Stromal cell of bone marrow (primary cell): Measurements from ENCODE around the gene EPM2AIP1.
"Not testable (repeated sequence)": the region's sequence is repeated elsewhere in the genome, so short reads cannot be mapped to it uniquely, and the experiment has no call there.

Experiments used
- DNase-seq: peaks from one replicate; pipeline ENCODE4 v3.0.0-alpha.2; 2012; ENCODE audit warnings: low read depth

Gene EPM2AIP1

DNA sequence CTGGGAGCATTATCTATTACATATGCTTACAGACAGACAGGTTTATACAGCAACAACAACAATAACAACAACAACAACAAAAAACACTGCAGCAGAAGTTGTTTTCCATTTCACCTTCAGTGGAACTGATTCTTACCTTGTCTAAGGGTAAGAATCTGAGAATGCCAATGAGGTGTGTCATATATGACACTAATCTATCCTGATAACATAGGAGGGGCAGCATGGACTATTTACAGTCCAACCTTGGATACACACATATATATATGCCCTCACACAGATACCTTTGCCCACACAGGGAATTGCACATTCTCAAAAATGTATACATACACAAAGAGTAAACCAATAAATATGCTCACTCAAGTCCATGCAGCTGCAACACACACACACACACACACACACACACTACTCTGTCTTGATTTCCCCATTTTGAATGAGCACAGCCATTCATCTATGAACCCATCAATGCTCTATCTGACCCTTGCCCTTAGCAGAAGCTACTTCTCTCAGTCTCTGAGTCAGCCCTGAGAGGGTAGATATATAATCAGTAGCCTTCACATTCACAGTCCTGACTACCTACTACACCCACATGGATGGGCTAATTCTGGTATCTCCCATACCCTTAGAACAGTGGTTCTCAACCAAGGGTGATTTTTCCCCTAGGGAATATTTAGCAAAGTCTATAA is 38.3 kb downstream of the EPM2AIP1 start:
- no peak for DNase-seq

- not testable (repeated sequence) for DNase-seq
Observed at GRCh38 chr3:36947814-36948213, 45.1 kb downstream of the EPM2AIP1 start.

DNA sequence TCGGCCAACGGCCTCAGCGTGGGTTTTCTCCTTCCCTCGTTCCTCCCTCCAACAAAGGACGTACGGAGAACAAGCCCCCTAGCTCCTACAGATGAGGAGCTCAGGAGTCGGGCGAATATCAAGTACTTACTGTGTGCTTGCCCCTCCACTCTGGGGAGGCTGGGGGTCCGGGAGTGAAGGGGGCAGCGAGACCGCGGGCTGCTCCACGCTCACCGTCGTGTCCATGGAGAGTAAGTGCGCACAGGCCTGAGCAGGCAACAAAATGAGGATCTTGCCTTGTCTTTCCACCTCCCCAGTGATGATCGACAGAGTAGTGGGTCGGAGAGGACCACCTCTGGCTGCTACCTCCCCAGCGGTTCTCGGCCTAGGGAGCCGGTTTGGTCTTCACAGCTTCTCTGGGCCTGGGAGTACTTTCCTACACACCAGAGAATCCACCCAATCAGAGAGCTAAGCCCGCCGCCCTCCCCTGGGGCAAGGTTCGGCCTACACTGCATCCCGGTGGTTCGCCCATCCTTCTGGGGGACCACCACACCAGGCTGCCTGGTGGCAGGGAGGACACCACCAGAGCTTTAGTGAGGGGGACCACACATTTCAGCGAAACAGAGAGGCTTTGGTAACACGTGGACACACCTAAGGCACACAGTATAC is 47.5 kb downstream of the EPM2AIP1 start:
- no peak for DNase-seq

GRCh38 chr3:36944641-36945270 is 48.2 kb downstream of the EPM2AIP1 start, which contains the start of gene TRANK1:
TSS of gene TRANK1 (minus strand) at chr3:36945054. CDS start at chr3:36944809, 245 bp downstream.
- peak; percentile 54 for DNase-seq

GRCh38 chr3:36944012-36944640 is 48.8 kb downstream of the EPM2AIP1 start:
- peak; percentile 47 for DNase-seq

DNA sequence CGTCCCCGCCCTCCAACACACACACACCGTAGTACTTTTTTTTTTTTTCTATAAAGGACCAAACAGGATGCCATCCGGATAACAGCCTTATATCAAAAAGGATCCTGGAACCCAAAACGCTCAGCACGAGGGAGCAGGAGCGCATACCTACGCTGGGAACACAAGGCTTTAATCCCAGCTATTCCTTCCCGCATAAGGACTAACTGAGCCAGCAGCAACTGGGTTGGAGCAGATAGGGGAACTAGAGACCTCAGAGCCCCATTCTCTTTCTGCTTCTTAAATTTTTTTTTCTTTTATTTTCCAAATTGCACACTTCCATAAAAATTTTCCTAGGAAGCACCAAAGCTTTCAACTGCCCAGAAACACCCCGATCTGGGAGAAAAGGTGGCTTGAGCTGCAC is 49.3 kb downstream of the EPM2AIP1 start:
- no peak for DNase-seq

DNA sequence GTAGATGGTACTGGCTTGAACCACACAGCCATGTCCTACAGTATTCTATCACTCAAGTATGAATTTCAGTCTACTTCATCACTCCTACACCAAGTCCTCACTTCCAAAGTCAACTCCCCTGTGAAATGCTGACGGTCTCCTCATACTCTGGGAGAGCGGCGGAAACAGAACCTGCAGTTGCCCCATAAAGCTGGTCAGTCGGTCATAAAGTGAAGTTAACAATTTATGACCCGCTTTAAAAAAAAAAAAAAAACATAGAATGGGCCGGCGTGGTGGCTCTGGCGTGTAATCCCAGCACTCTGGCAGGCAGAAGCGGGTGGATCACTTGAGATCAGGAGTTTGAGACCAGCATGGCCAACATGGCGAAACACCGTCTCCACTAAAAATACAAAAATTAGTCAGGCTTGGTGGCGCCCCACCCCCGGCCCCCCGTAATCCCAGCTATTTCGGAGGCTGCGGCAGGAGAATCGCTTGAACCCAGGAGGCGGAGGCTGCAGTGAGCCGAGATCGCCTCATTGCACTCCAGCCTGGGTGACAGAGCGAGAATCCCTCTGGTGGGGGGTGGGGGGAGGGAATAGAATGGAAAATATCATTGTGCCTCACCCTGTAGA is 50.2 kb downstream of the EPM2AIP1 start:
- no peak for DNase-seq

GRCh38 chr3:36941658-36942057 is 51.3 kb downstream of the EPM2AIP1 start:
- no peak for DNase-seq

GRCh38 chr3:36941162-36941561 is 51.8 kb downstream of the EPM2AIP1 start:
- DNase-seq, result no peak

DNA sequence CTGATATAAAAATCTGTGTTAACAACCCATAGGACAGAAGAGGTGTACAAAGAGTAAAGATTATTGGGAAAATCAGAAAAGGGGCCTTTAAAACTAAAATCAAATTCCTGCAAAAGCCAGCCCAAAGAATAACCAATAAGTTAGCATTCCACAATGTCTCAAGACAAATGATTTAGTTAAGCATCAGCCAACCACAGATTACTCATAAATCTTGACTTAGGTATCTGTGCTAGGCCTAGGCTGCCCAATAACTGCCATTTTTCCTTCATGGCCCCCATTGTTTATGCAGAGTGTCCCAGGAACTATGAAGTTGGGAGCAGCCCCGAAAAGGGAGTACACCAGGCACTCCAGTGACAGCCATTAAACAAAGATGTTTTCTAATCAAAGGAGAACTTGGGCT is 55.4 kb downstream of the EPM2AIP1 start:
- DNase-seq, result no peak
